ENCODE measurements around the gene PRICKLE2. TPM values are rescaled to one million over a fixed set of nuclear protein-coding genes. Genes with fewer than 3 reads are reported as not detected.

Gene PRICKLE2
- polyA plus RNA-seq, 3 donors: not detected

DNA sequence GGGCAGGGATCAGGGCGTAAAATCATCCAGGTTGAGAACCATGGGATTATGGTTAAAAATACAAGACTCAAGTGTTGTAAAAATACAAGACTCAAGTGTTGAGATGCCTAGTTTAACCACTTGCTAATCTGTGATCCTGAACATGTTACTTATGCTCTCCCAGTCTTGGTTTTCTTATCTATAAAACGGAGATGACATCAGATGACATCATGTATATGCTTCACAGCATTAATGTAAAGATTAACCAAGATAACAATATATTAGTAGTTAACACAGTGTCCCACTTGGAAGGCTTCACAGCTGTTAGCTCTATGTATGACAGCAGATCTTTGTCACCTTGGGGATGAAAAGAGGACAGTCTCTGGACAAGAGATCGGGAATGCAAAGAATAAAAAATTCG lies 96.2 kb downstream of the PRICKLE2 start:
- peak overlapping the region in 1 of 7 donors; percentile 11 for H3K27ac Mint-ChIP-seq
- 74% methylated on average over 3 of the region's 4 CpGs for WGBS (ENCODE audit: insufficient coverage)
- H3K9me3 Mint-ChIP-seq: peaks cover 0 to 6% (median 3%) of the 10 kb centered on the region in 7 donors

DNA sequence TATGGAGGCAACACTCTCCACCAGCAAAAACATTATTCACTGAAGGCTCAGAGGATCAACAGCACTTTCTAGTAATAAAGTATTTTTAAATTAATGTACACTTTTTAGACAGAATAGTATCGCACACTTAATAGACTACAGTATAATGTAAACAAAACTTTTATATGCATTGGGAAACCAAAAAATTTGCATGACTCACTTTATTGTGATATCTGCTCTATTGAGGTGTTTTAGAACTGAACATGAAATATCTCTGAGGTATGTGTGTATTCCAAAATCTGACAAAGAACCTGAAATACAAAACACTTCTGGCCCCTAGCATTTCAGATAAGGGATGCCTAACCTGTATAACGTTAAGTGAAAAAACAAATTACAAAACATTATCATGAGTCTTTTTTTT lies 99.7 kb downstream of the PRICKLE2 start:
- Mint-ChIP-seq H3K27ac (no peak overlapping the region), H3K27me3 (ENCODE audit: low read depth in 3 of 3) (peaks cover 0 to 4% (median 2%) of the 10 kb centered on the region in 3 donors), H3K9me3 (peaks cover 0 to 6% (median 3%) of the 10 kb centered on the region in 7 donors), H3K36me3 (no peaks in the 10 kb centered on the region), H3K4me1 (no peaks in the 10 kb centered on the region), H3K4me3 (no peak overlapping the region)
- Histone ChIP-seq H2AFZ (ENCODE audit: insufficient read depth, low read depth, low read length, poor library complexity, severe bottlenecking) (no peak overlapping the region), H3K4me1 (ENCODE audit: control insufficient read depth in 1 of 2, insufficient read depth in 2 of 2, low read length in 2 of 2) (no peaks in the 10 kb centered on the region), H3K36me3 (replicated peaks in 1 of 2; ENCODE audit: control insufficient read depth in 1 of 2, insufficient read depth in 2 of 2, low read length in 2 of 2) (no peaks in the 10 kb centered on the region), H3K9me3 (replicated peaks in 1 of 2; ENCODE audit: control insufficient read depth in 1 of 2, insufficient read depth in 1 of 2, low read length in 2 of 2) (no peaks in the 10 kb centered on the region), H3K79me2 (ENCODE audit: insufficient read depth, low read length) (no peaks in the 10 kb centered on the region), H4K20me1 (ENCODE audit: insufficient read depth, low read length) (no peaks in the 10 kb centered on the region), H3K27me3 (ENCODE audit: control insufficient read depth in 2 of 2, insufficient read depth in 2 of 2, low read length in 2 of 2) (no peaks in the 10 kb centered on the region), H3K4me3 (replicated peaks in 1 of 3; ENCODE audit: low read depth in 2 of 3, low read length in 3 of 3) (no peak overlapping the region), H3K9ac (ENCODE audit: insufficient read depth, low read length, poor library complexity, severe bottlenecking) (no peak overlapping the region), H3K27ac (ENCODE audit: low read depth in 1 of 2, low read length in 2 of 2) (no peak overlapping the region), H3K4me2 (replicated peaks; ENCODE audit: extremely low read depth, low read length, poor library complexity, severe bottlenecking) (no peak overlapping the region)
- intact Hi-C loops (cut with micrococcal nuclease): no loop called here
- no peak for DNase-seq
- no CpG with 5 or more reads among the region's 2 CpGs for WGBS (ENCODE audit: insufficient coverage)
- TF ChIP-seq, protein P1, sequence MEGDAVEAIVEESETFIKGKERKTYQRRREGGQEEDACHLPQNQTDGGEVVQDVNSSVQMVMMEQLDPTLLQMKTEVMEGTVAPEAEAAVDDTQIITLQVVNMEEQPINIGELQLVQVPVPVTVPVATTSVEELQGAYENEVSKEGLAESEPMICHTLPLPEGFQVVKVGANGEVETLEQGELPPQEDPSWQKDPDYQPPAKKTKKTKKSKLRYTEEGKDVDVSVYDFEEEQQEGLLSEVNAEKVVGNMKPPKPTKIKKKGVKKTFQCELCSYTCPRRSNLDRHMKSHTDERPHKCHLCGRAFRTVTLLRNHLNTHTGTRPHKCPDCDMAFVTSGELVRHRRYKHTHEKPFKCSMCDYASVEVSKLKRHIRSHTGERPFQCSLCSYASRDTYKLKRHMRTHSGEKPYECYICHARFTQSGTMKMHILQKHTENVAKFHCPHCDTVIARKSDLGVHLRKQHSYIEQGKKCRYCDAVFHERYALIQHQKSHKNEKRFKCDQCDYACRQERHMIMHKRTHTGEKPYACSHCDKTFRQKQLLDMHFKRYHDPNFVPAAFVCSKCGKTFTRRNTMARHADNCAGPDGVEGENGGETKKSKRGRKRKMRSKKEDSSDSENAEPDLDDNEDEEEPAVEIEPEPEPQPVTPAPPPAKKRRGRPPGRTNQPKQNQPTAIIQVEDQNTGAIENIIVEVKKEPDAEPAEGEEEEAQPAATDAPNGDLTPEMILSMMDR (IDR thresholded peaks at IDR 0.05): no peak

More for the DNA sequence above, 96.2 kb downstream of the PRICKLE2 start:
- TF ChIP-seq, protein P1 (IDR thresholded peaks at IDR 0.05): no peak
- Histone ChIP-seq H3K4me2 (replicated peaks; ENCODE audit: extremely low read depth, low read length, poor library complexity, severe bottlenecking) (no peak overlapping the region), H3K9ac (ENCODE audit: insufficient read depth, low read length, poor library complexity, severe bottlenecking) (no peak overlapping the region), H2AFZ (ENCODE audit: insufficient read depth, low read depth, low read length, poor library complexity, severe bottlenecking) (no peak overlapping the region), H3K4me1 (ENCODE audit: control insufficient read depth in 1 of 2, insufficient read depth in 2 of 2, low read length in 2 of 2) (no peaks in the 10 kb centered on the region), H4K20me1 (ENCODE audit: insufficient read depth, low read length) (no peaks in the 10 kb centered on the region), H3K27me3 (ENCODE audit: control insufficient read depth in 2 of 2, insufficient read depth in 2 of 2, low read length in 2 of 2) (peaks cover 0 to 2% of the 10 kb centered on the region in 2 donors), H3K79me2 (ENCODE audit: insufficient read depth, low read length) (no peaks in the 10 kb centered on the region), H3K9me3 (replicated peaks in 1 of 2; ENCODE audit: control insufficient read depth in 1 of 2, insufficient read depth in 1 of 2, low read length in 2 of 2) (peaks cover 0 to 1% of the 10 kb centered on the region in 2 donors), H3K27ac (ENCODE audit: low read depth in 1 of 2, low read length in 2 of 2) (no peak overlapping the region), H3K4me3 (replicated peaks in 1 of 3; ENCODE audit: low read depth in 2 of 3, low read length in 3 of 3) (no peak overlapping the region), H3K36me3 (replicated peaks in 1 of 2; ENCODE audit: control insufficient read depth in 1 of 2, insufficient read depth in 2 of 2, low read length in 2 of 2) (no peaks in the 10 kb centered on the region)
- H3K27me3 Mint-ChIP-seq (ENCODE audit: low read depth in 3 of 3): peaks cover 0 to 2% (median 2%) of the 10 kb centered on the region in 3 donors
- H3K4me1 Mint-ChIP-seq: no peaks in the 10 kb centered on the region
- no peak overlapping the region for H3K4me3 Mint-ChIP-seq
- no peaks in the 10 kb centered on the region for H3K36me3 Mint-ChIP-seq
- intact Hi-C loops (cut with micrococcal nuclease): no loop called here
- DNase-seq: no peak

All from CD14-positive monocyte (primary cell).